H9 (cell line): ENCODE data around the gene ARHGAP10. TPM values are rescaled to one million over a fixed set of nuclear protein-coding genes. Genes with fewer than 3 reads are reported as not detected.

ENCODE experiments used
- DNase-seq: peaks from one replicate; pipeline ENCODE4 v3.0.0-alpha.2; 2017
- H2AFZ ChIP-seq: one replicate; pipeline ENCODE4 v1.6.1; 2013; ENCODE audit warnings: mild to moderate bottlenecking, low read length, control low read depth, moderate library complexity
- H2AK5ac ChIP-seq: 2 replicates; pipeline ENCODE4 v1.6.1; 2013; ENCODE audit warnings: low read length, control low read depth, mixed read lengths; ENCODE audit not compliant: insufficient read length
- H2BK120ac ChIP-seq: one replicate; pipeline ENCODE4 v1.6.1; 2013; ENCODE audit warnings: low read depth, mild to moderate bottlenecking, low read length, control low read depth, inconsistent platforms; ENCODE audit not compliant: poor library complexity, severe bottlenecking
- H2BK12ac ChIP-seq: 2 replicates; pipeline ENCODE4 v1.6.1; 2013; ENCODE audit warnings: low read length, control low read depth, mixed read lengths, low read depth; ENCODE audit not compliant: insufficient read length
- H2BK15ac ChIP-seq: 2 replicates; pipeline ENCODE4 v1.6.1; 2013; ENCODE audit warnings: low read depth, low read length, control low read depth
- H2BK20ac ChIP-seq: one replicate; pipeline ENCODE4 v1.6.1; 2013; ENCODE audit warnings: low read depth, mild to moderate bottlenecking, low read length, control low read depth, inconsistent platforms; ENCODE audit not compliant: poor library complexity, severe bottlenecking
- H2BK5ac ChIP-seq: 2 replicates; pipeline ENCODE4 v1.6.1; 2013; ENCODE audit warnings: low read length, control low read depth, mixed read lengths; ENCODE audit not compliant: insufficient read length
- H3K14ac ChIP-seq: 2 replicates; pipeline ENCODE4 v1.6.1; 2013; ENCODE audit warnings: low read length, control low read depth; ENCODE audit not compliant: insufficient read depth
- H3K18ac ChIP-seq: 2 replicates; pipeline ENCODE4 v1.6.1; 2013; ENCODE audit warnings: low read depth, mild to moderate bottlenecking, mixed read lengths, low read length, control low read depth; ENCODE audit not compliant: insufficient read length
- H3K23ac ChIP-seq: 2 replicates; pipeline ENCODE4 v1.6.1; 2013; ENCODE audit warnings: low read length, control low read depth, mixed read lengths, low read depth; ENCODE audit not compliant: insufficient read length
- H3K23me2 ChIP-seq: 2 replicates; pipeline ENCODE4 v1.6.1; 2013; ENCODE audit warnings: low read depth, mild to moderate bottlenecking, mixed read lengths, low read length, control low read depth; ENCODE audit not compliant: insufficient read length, poor library complexity, severe bottlenecking
- H3K27ac ChIP-seq: 2 replicates; pipeline ENCODE4 v1.5.1; 2013; ENCODE audit warnings: low read length, control low read depth, mixed read lengths, low read depth; ENCODE audit not compliant: insufficient read length
- H3K27me3 ChIP-seq: 2 replicates; pipeline ENCODE4 v1.6.1; 2013; ENCODE audit warnings: low read length, control low read depth, inconsistent platforms; ENCODE audit not compliant: insufficient read depth
- H3K4ac ChIP-seq: 2 replicates; pipeline ENCODE4 v1.6.1; 2013; ENCODE audit warnings: low read depth, mild to moderate bottlenecking, control low read depth, inconsistent platforms, low read length, moderate library complexity
- H3K4me1 ChIP-seq: 2 replicates; pipeline ENCODE4 v1.6.1; 2013; ENCODE audit warnings: low read length, control low read depth, inconsistent platforms; ENCODE audit not compliant: insufficient read depth
- H3K4me2 ChIP-seq: 2 replicates; pipeline ENCODE4 v1.6.1; 2013; ENCODE audit warnings: low read length, control low read depth, mixed read lengths; ENCODE audit not compliant: insufficient read length, insufficient read depth
- H3K56ac ChIP-seq: 2 replicates; pipeline ENCODE4 v1.6.1; 2013; ENCODE audit warnings: low read depth, mild to moderate bottlenecking, mixed read lengths, low read length, control low read depth; ENCODE audit not compliant: insufficient read length
- H3K79me1 ChIP-seq: 2 replicates; pipeline ENCODE4 v1.6.1; 2013; ENCODE audit warnings: low read depth, mild to moderate bottlenecking, moderate library complexity, low read length, control low read depth, inconsistent platforms; ENCODE audit not compliant: insufficient read depth, poor library complexity, severe bottlenecking
- H3K79me2 ChIP-seq: 2 replicates; pipeline ENCODE4 v1.6.1; 2013; ENCODE audit warnings: low read length, control low read depth, inconsistent platforms; ENCODE audit not compliant: insufficient read depth
- H3K9ac ChIP-seq: 2 replicates; pipeline ENCODE4 v1.6.1; 2013; ENCODE audit warnings: low read length, control low read depth, mixed read lengths; ENCODE audit not compliant: insufficient read length; ENCODE audit errors: extremely low read depth
- H3K9me3 ChIP-seq: one replicate; pipeline ENCODE4 v1.6.1; 2013; ENCODE audit warnings: low read depth, low read length, inconsistent platforms; ENCODE audit not compliant: control insufficient read depth
- H3T11ph ChIP-seq: one replicate; pipeline ENCODE4 v1.6.1; 2013; ENCODE audit warnings: mild to moderate bottlenecking, low read length, control low read depth, inconsistent platforms
- H4K20me1 ChIP-seq: one replicate; pipeline ENCODE4 v1.6.1; 2013; ENCODE audit not compliant: control insufficient read depth, insufficient read length, insufficient read depth
- H4K5ac ChIP-seq: 2 replicates; pipeline ENCODE4 v1.6.1; 2013; ENCODE audit warnings: low read depth, mild to moderate bottlenecking, mixed read lengths, low read length, control low read depth; ENCODE audit not compliant: insufficient read length
- H4K8ac ChIP-seq: replicated peaks from 2 replicates; pipeline ENCODE4 v1.6.1; 2013; ENCODE audit warnings: low read length, control low read depth, mixed read lengths, low read depth; ENCODE audit not compliant: insufficient read length
- H4K91ac ChIP-seq: 2 replicates; pipeline ENCODE4 v1.6.1; 2013; ENCODE audit warnings: low read depth, mild to moderate bottlenecking, moderate library complexity, mixed read lengths, low read length, control low read depth; ENCODE audit not compliant: insufficient read length
- H3K27ac Mint-ChIP-seq, 3 experiments: 2 replicates in 2 of 3; 3 replicates in 1 of 3; pipeline ENCODE4 v1.8.0; 2020 to 2021; ENCODE audit warnings: mixed read lengths in 3 of 3, mild to moderate bottlenecking in 1 of 3, moderate library complexity in 1 of 3
- H3K27me3 Mint-ChIP-seq: 2 replicates; pipeline ENCODE4 v1.8.0; 2021; ENCODE audit warnings: low read depth, mild to moderate bottlenecking, moderate library complexity, mixed read lengths
- H3K36me3 Mint-ChIP-seq, 3 experiments: 2 replicates in 2 of 3; 3 replicates in 1 of 3; pipeline ENCODE4 v1.8.0; 2020 to 2021; ENCODE audit warnings: low read depth in 3 of 3, mixed read lengths in 3 of 3; ENCODE audit not compliant: insufficient read depth in 1 of 3
- H3K4me1 Mint-ChIP-seq, 2 experiments: 2 replicates each; pipeline ENCODE4 v1.8.0; 2020; ENCODE audit warnings: mixed read lengths in 2 of 2
- H3K4me3 Mint-ChIP-seq, 2 experiments: 2 replicates in 1 of 2; 3 replicates in 1 of 2; pipeline ENCODE4 v1.8.0; 2020 to 2021; ENCODE audit warnings: mild to moderate bottlenecking in 2 of 2, mixed read lengths in 2 of 2, moderate library complexity in 1 of 2
- H3K9me3 Mint-ChIP-seq, 2 experiments: 2 replicates in 1 of 2; 3 replicates in 1 of 2; pipeline ENCODE4 v1.8.0; 2020; ENCODE audit warnings: mild to moderate bottlenecking in 2 of 2, mixed read lengths in 2 of 2, moderate library complexity in 1 of 2
- CTCF ChIP-seq: fragments of 200-600 bp; sonication (generic); conservative IDR thresholded peaks from 3 replicates; pipeline ENCODE4 v1.8.0; 2021; ENCODE audit warnings: antibody characterized with exemption, mild to moderate bottlenecking
- WGBS: extraction: QIAGEN DNeasy Blood & Tissue Kit; methylation state at CpG from one replicate; pipeline ENCODE4 v1.1.7; 2013; ENCODE audit warnings: missing lambda C conversion rate, low lambda C conversion rate, mixed read lengths; ENCODE audit not compliant: insufficient read length; ENCODE audit errors: extremely low coverage; 5-methylcytosine and 5-hydroxymethylcytosine counted together
- total RNA-seq: library from RNA; stranded (reverse); gene quantifications from 2 replicates; pipeline ENCODE4 v1.2.1, GENCODE V29; 2021

Gene ARHGAP10
- total RNA-seq, 1 experiment from 2014 or later = 7.8 TPM

- no peak overlapping the region for H3K27ac ChIP-seq
- H3K4me1 Mint-ChIP-seq = peaks cover 8 to 16% of the 10 kb centered on the region in 2 experiments
- no peak overlapping the region for H3K14ac ChIP-seq
- WGBS = no CpG with 5 or more reads among the region's 3 CpGs
- no peaks in the 10 kb centered on the region for H3K27me3 Mint-ChIP-seq
- no peak overlapping the region for H2BK5ac ChIP-seq
- H4K8ac ChIP-seq = no peak overlapping the region
- H2BK20ac ChIP-seq = no peak overlapping the region
- H3K79me2 ChIP-seq = no peaks in the 10 kb centered on the region
- H3K9me3 Mint-ChIP-seq = no peaks in the 10 kb centered on the region
- H3K79me1 ChIP-seq = no peaks in the 10 kb centered on the region
- H3K18ac ChIP-seq = no peak overlapping the region
- no peaks in the 10 kb centered on the region for H4K20me1 ChIP-seq
- H3K56ac ChIP-seq = no peak overlapping the region
- no peak overlapping the region for H2AK5ac ChIP-seq
- H3K9me3 ChIP-seq = no peaks in the 10 kb centered on the region
- no peak overlapping the region for H3K4ac ChIP-seq
- no peak overlapping the region for H3T11ph ChIP-seq
- H2BK120ac ChIP-seq = no peak overlapping the region
- H2BK12ac ChIP-seq = no peak overlapping the region
- H2AFZ ChIP-seq = no peak overlapping the region
- no peaks in the 10 kb centered on the region for H3K27me3 ChIP-seq
- peaks cover 0 to 2% (median 0%) of the 10 kb centered on the region in 3 experiments; a peak in 4 of 7 replicates for H3K36me3 Mint-ChIP-seq
- H3K23ac ChIP-seq = no peak overlapping the region
- H3K23me2 ChIP-seq = no peaks in the 10 kb centered on the region
- no peak overlapping the region for H3K4me3 Mint-ChIP-seq
- H3K4me1 ChIP-seq = no peaks in the 10 kb centered on the region
- TF ChIP-seq CTCF = no peak
- H4K91ac ChIP-seq = no peak overlapping the region
- no peak overlapping the region for H3K9ac ChIP-seq
- H3K4me2 ChIP-seq = no peak overlapping the region
- no peak for DNase-seq
- peak overlapping the region in 1 of 3 experiments; percentile 0; a peak in 1 of 7 replicates for H3K27ac Mint-ChIP-seq
- H2BK15ac ChIP-seq = no peak overlapping the region
- no peak overlapping the region for H4K5ac ChIP-seq
Observed at GRCh38 chr4:147943159-147943638, 211.3 kb downstream of the ARHGAP10 start.
